Activated CD4-positive, alpha-beta T cell treated with anti-CD3 and anti-CD28 coated beads for 48 hours (primary cell): ENCODE data around the gene RGS11.

Experiments used
- DNase-seq: peaks from one replicate; pipeline ENCODE4 v3.0.0-alpha.2; 2020

RGS11 gene

GRCh38 chr16:275786-276232 lies at the start of gene RGS11:
RGS11 (minus strand) TSS chr16:275944; CDS start chr16:275911, 33 bp downstream.
- DNase-seq, result no peak

- peak; percentile 55 for DNase-seq
Measured at GRCh38 chr16:324451-325334, 48.9 kb upstream of the RGS11 start.

GRCh38 chr16:324201-324450 lies 48.4 kb upstream of the RGS11 start:
- DNase-seq, result no peak

- no peak for DNase-seq
Measured at GRCh38 chr16:322476-323143, 46.9 kb upstream of the RGS11 start.

- no peak for DNase-seq
Measured at GRCh38 chr16:321532-321931, 45.8 kb upstream of the RGS11 start.

GRCh38 chr16:320206-320605 lies 44.5 kb upstream of the RGS11 start:
- no peak for DNase-seq

- no peak for DNase-seq
Measured at GRCh38 chr16:318628-319027, 42.9 kb upstream of the RGS11 start.

- no peak for DNase-seq
Measured at GRCh38 chr16:317583-317982, 41.8 kb upstream of the RGS11 start.

- no peak for DNase-seq
Measured at GRCh38 chr16:316741-317464, 41.2 kb upstream of the RGS11 start.

GRCh38 chr16:314795-315299 lies 39.1 kb upstream of the RGS11 start:
- no peak for DNase-seq

- no peak for DNase-seq
Measured at GRCh38 chr16:314351-314750, 38.6 kb upstream of the RGS11 start.

- DNase-seq, result no peak
Measured at GRCh38 chr16:311725-312124, 36.0 kb upstream of the RGS11 start.

- DNase-seq, result no peak
Measured at GRCh38 chr16:309476-309875, 33.7 kb upstream of the RGS11 start.

GRCh38 chr16:307691-308312 lies 32.1 kb upstream of the RGS11 start:
- DNase-seq, result no peak

GRCh38 chr16:306911-307370 lies 31.2 kb upstream of the RGS11 start:
- no peak for DNase-seq

- no peak for DNase-seq
Measured at GRCh38 chr16:305916-306626, 30.3 kb upstream of the RGS11 start.

- no peak for DNase-seq
Measured at GRCh38 chr16:303760-304505, 28.2 kb upstream of the RGS11 start.

- no peak for DNase-seq
Measured at GRCh38 chr16:301950-302349, 26.2 kb upstream of the RGS11 start.

- no peak for DNase-seq
Measured at GRCh38 chr16:301235-301634, 25.5 kb upstream of the RGS11 start.

- DNase-seq, result no peak
Measured at GRCh38 chr16:297832-298231, 22.1 kb upstream of the RGS11 start.

- no peak for DNase-seq
Measured at GRCh38 chr16:296806-297510, 21.2 kb upstream of the RGS11 start.
